ENCODE data around the gene CHST3. TPM values are rescaled to one million over a fixed set of nuclear protein-coding genes. Genes with fewer than 3 reads are reported as not detected.
A peak's percentile ranks its signal among the peaks of the same experiment; 100 is the strongest.

The CHST3 gene
- total RNA-seq, 2 experiments from 2014 or later, result 0.05 TPM; not detected in 1

- CTCF ChIA-PET, result no interaction called here
- peaks cover 25% of the 10 kb centered on the region for H3K4me1 Mint-ChIP-seq
- peaks cover 10% of the 10 kb centered on the region for H3K36me3 Mint-ChIP-seq
- no peak overlapping the region for H3K27ac Mint-ChIP-seq
- DNase-seq (no peak), ATAC-seq (no peak)
- H3K27me3 Mint-ChIP-seq, result peaks cover 64% of the 10 kb centered on the region
- peaks cover 6% of the 10 kb centered on the region for H3K9me3 Mint-ChIP-seq (ENCODE audit: low read depth)
- H3K4me3 Mint-ChIP-seq, result no peak overlapping the region
Measured at GRCh38 chr10:71938211-71938610, 26.0 kb upstream of the CHST3 start.

DNA sequence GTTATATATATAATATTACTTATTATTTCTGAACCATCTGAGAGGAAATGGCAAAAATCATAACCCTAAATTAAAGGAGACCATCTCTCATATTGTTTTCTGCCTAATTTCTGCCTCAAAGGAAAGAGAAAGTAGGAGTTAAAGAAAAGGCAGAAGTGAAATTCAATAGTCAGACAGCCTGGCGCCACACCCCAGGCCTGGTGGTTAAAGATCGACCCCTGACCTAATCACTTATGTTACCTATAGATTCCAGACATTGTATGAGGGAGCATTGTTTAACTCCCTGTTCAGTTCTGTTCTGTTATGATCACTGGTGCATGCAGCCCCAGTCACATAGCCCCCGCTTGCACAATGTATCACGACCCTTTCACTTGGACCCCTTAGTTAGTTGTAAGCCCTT is 24.9 kb upstream of the CHST3 start:
- CTCF ChIA-PET, result no interaction called here

DNA sequence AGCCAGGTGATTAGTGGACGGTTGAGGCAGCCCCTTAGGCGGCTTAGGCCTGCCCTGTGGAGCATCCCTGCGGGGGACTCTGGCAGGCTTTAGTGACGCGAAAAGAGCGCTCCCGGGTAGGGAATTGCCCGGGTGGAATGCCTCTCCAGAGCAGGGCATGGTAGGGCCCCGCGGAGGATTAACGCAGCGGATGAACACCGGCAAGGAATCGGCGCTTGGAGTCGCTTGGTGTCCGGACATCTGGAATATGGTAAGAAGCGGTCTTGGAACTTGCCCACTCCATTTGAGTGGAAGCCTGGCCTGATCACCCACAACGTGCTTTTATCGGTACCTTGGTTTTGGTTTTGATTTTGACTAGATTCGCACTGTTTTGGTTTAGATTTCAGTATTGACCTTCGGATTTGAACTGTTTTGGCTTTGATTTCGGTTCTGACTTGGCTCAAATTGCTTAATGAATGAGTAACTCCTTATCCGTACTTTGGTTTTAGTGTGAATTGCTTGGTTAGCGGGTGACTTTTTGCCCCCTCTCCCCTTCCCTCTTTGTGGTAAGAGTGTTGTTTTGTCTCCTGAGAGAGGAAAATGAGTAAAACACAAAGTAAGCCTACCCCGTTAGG is 24.2 kb upstream of the CHST3 start:
- no peak for DNase-seq
- Mint-ChIP-seq H3K27me3 (peaks cover 54% of the 10 kb centered on the region), H3K36me3 (peaks cover 10% of the 10 kb centered on the region), H3K27ac (peak overlapping the region; percentile 29), H3K4me3 (peak overlapping the region; percentile 22), H3K4me1 (peaks cover 15% of the 10 kb centered on the region), H3K9me3 (ENCODE audit: low read depth) (peaks cover 6% of the 10 kb centered on the region)
- ATAC-seq, result no peak
- CTCF ChIA-PET, result no interaction called here

More for the DNA sequence above, 24.9 kb upstream of the CHST3 start:
- ATAC-seq (no peak), DNase-seq (no peak)
- H3K27ac Mint-ChIP-seq, result no peak overlapping the region
- H3K36me3 Mint-ChIP-seq, result peaks cover 10% of the 10 kb centered on the region
- H3K4me3 Mint-ChIP-seq, result no peak overlapping the region
- H3K27me3 Mint-ChIP-seq, result peaks cover 56% of the 10 kb centered on the region
- H3K9me3 Mint-ChIP-seq (ENCODE audit: low read depth), result peaks cover 6% of the 10 kb centered on the region
- H3K4me1 Mint-ChIP-seq, result peaks cover 17% of the 10 kb centered on the region

DNA sequence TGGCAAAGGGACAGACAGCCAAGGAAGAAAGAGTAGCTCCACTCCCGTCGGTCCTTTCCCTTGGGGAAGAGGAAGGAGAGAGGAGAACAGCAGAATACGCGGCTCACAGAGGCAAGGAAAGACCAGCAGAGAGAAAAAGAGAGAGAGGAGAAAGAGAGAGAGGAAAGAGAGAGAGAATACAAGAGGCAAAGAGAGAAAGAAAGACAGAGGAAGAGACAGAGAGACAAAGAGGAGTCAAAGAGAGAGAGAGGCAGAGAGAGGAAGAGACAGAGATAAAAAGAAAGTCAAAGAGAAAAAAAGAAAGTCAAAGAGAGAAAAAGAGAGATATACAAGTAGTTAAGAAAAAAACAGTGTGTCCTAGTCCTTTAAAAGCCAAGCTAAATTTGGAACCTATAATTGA is 23.4 kb upstream of the CHST3 start:
- CTCF ChIA-PET, result no interaction called here
- ATAC-seq (no peak), DNase-seq (no peak)
- H3K4me3 Mint-ChIP-seq, result no peak overlapping the region
- peaks cover 7% of the 10 kb centered on the region for H3K9me3 Mint-ChIP-seq (ENCODE audit: low read depth)
- peaks cover 11% of the 10 kb centered on the region for H3K36me3 Mint-ChIP-seq
- no peak overlapping the region for H3K27ac Mint-ChIP-seq
- peaks cover 15% of the 10 kb centered on the region for H3K4me1 Mint-ChIP-seq
- peaks cover 50% of the 10 kb centered on the region for H3K27me3 Mint-ChIP-seq

- H3K27ac Mint-ChIP-seq, result no peak overlapping the region
- peaks cover 46% of the 10 kb centered on the region for H3K27me3 Mint-ChIP-seq
- DNase-seq, result no peak
- ATAC-seq, result no peak
- peaks cover 12% of the 10 kb centered on the region for H3K9me3 Mint-ChIP-seq (ENCODE audit: low read depth)
- CTCF ChIA-PET, result no interaction called here
- peaks cover 15% of the 10 kb centered on the region for H3K36me3 Mint-ChIP-seq
- peaks cover 15% of the 10 kb centered on the region for H3K4me1 Mint-ChIP-seq
- H3K4me3 Mint-ChIP-seq, result no peak overlapping the region
Measured at GRCh38 chr10:71941318-71941717, 22.9 kb upstream of the CHST3 start.

- no peak for DNase-seq
- Mint-ChIP-seq H3K4me3 (no peak overlapping the region), H3K36me3 (peaks cover 9% of the 10 kb centered on the region), H3K4me1 (no peaks in the 10 kb centered on the region), H3K27ac (no peak overlapping the region), H3K27me3 (peaks cover 16% of the 10 kb centered on the region), H3K9me3 (ENCODE audit: low read depth) (peaks cover 20% of the 10 kb centered on the region)
- no peak for ATAC-seq
- CTCF ChIA-PET, result interaction anchor here (2.1 kb wide), 1 partner anchor 10 kb away, joined by 12 read pairs; no protein-coding TSS in a partner anchor
Measured at GRCh38 chr10:71945819-71946474, 18.2 kb upstream of the CHST3 start.

DNA sequence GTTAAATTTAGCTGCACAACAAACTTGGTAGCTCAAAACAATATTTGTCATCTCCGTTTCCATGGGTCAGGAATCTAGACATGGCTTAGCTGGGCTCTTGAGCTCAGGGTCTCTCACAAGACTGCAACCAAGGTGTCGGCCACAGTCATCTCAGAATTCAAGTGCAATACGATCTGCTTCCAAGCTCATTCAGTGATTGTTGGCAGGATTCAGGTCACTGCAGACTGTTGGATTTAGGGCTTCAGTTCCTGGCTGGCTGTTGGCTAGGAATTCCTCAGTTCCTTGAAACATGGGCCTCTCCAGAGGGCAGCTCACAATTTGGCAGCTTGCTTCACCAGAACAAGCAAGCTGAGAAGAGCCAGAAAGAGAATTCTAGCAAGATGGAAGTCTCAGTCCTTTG is 17.5 kb upstream of the CHST3 start:
- H3K27ac Mint-ChIP-seq, result no peak overlapping the region
- H3K27me3 Mint-ChIP-seq, result peaks cover 9% of the 10 kb centered on the region
- peaks cover 9% of the 10 kb centered on the region for H3K36me3 Mint-ChIP-seq
- no peaks in the 10 kb centered on the region for H3K4me1 Mint-ChIP-seq
- no peak for DNase-seq
- no peak for ATAC-seq
- H3K9me3 Mint-ChIP-seq (ENCODE audit: low read depth), result peaks cover 18% of the 10 kb centered on the region
- CTCF ChIA-PET, result interaction anchor here (2.1 kb wide), 1 partner anchor 10 kb away, joined by 12 read pairs; no protein-coding TSS in a partner anchor
- H3K4me3 Mint-ChIP-seq, result no peak overlapping the region

DNA sequence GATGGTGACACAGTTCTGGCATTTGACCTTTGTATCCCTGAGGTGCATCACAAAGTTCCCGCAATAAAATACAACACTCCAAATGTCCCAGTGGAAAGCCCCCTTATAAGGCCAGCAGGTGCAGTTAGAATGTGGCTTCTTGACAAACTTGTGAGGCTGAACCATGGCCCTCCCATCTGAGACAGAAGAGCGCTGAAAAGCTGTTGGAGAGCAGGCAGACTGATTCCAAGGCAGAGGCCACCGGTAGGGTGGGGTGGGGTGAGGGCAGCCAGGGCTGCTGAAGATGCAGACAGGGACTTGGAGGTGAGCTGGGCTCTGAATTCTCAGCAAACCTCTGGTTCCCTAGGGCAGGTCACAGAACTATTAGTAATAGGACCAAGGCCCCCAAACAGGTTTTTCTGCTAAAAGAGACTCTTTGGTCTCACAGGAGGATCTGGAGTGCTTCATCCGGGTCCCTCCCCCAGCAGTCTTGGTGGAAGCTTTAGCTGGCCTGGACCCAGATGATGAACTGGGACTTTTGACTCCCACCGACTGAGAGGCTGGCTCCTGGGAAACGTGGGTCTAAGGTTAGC is 15.6 kb upstream of the CHST3 start:
- DNase-seq (no peak), ATAC-seq (no peak)
- no peak overlapping the region for H3K4me3 Mint-ChIP-seq
- H3K27ac Mint-ChIP-seq, result no peak overlapping the region
- H3K9me3 Mint-ChIP-seq (ENCODE audit: low read depth), result peaks cover 18% of the 10 kb centered on the region
- H3K4me1 Mint-ChIP-seq, result no peaks in the 10 kb centered on the region
- H3K36me3 Mint-ChIP-seq, result peaks cover 9% of the 10 kb centered on the region
- CTCF ChIA-PET, result interaction anchor here (0.6 kb wide), 1 partner anchor 117 kb away, joined by 3 read pairs; no protein-coding TSS in a partner anchor
- H3K27me3 Mint-ChIP-seq, result no peaks in the 10 kb centered on the region

DNA sequence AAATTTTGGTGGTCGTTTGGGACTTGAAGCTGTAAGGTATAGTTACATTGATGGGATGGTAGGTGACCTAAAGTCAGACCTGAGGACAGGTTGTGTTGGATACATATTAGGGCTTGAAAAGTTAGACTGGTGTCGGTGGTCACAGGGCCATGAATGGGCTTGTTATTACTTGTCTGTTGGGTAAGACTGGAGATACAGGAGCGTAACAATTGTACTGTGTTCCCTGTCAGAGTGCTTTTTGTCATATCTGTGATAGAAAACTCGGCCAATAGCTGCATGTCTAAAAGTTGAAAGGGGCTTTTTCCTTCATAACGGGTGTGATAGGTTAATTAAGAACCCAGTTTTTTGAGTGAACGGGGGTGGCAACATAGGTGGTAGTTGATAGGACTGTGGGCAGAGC is 13.5 kb upstream of the CHST3 start:
- DNase-seq, result no peak
- CTCF ChIA-PET, result no interaction called here
- no peaks in the 10 kb centered on the region for H3K27me3 Mint-ChIP-seq
- H3K27ac Mint-ChIP-seq, result no peak overlapping the region
- ATAC-seq, result no peak
- peaks cover 21% of the 10 kb centered on the region for H3K9me3 Mint-ChIP-seq (ENCODE audit: low read depth)
- peaks cover 9% of the 10 kb centered on the region for H3K36me3 Mint-ChIP-seq
- H3K4me3 Mint-ChIP-seq, result no peak overlapping the region
- no peaks in the 10 kb centered on the region for H3K4me1 Mint-ChIP-seq

DNA sequence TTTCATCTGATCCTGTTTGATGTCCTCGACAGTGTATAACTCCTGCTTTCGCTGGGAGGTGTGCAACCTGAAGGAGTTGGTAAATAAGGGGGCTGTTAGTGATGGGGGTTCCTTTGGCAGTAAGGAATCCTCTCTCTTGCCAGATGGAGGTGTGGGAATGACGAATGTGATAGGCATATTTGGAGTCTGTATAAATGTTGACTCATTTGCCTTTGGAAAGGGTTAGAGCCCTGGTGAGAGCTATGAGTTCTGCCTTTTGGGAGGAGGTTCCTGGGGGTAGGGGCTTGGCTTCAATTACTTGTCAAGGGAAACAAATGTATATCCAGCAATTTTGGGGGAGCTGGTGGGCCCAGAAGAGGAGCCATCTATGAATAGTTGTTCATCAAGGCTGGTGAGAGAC is 11.4 kb upstream of the CHST3 start:
- CTCF ChIA-PET, result interaction anchor here (6.3 kb wide), 1 partner anchor 96 kb away, joined by 26 read pairs; no protein-coding TSS in a partner anchor

DNA sequence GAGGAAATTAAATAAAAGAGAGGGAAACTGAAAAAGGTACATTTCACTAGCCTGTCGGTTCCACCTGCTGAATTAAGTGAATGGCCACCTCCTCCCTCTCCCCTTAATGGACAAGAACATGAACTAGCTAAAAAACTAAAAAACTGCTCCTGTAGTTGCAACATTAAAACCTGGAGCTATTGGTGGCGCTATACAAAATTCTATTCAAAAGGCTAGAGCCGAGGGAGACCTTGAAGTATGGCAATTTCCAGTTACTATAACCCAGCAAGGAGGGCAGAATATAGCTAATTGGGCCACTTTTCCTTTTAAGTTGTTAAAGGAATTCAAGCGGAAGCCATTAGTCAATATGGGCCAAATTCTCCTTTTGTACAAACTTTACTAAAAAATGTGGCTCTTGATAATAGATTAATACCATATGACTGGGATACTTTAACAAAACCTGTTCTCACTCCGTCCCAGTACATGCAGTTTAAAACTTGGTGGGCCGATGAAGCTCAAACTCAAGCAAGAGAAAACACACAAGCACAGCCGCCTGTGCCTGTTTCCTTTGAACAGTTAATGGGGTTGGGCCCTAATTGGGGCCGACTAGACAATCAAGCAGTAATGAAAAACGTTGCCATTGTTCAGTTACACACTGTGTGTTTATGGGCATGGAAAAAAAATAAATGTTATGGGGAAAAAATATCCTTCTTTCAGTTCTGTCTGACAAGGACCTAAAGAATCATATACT is 6.5 kb upstream of the CHST3 start:
- Mint-ChIP-seq H3K27me3 (peaks cover 48% of the 10 kb centered on the region), H3K27ac (no peak overlapping the region), H3K4me1 (no peaks in the 10 kb centered on the region), H3K9me3 (ENCODE audit: low read depth) (peaks cover 4% of the 10 kb centered on the region), H3K4me3 (no peak overlapping the region), H3K36me3 (no peaks in the 10 kb centered on the region)
- CTCF ChIA-PET, result interaction anchor here (0.8 to 6.3 kb wide), 6 partner anchors 11 to 379 kb away, joined by 3 to 26 read pairs (median 6); no protein-coding TSS in a partner anchor
- DNase-seq, result no peak
- ATAC-seq, result no peak

More for the DNA sequence above, 11.4 kb upstream of the CHST3 start:
- Mint-ChIP-seq H3K9me3 (ENCODE audit: low read depth) (peaks cover 10% of the 10 kb centered on the region), H3K4me3 (no peak overlapping the region), H3K27me3 (peaks cover 3% of the 10 kb centered on the region), H3K27ac (no peak overlapping the region), H3K36me3 (no peaks in the 10 kb centered on the region), H3K4me1 (no peaks in the 10 kb centered on the region)
- no peak for DNase-seq
- ATAC-seq, result no peak

DNA sequence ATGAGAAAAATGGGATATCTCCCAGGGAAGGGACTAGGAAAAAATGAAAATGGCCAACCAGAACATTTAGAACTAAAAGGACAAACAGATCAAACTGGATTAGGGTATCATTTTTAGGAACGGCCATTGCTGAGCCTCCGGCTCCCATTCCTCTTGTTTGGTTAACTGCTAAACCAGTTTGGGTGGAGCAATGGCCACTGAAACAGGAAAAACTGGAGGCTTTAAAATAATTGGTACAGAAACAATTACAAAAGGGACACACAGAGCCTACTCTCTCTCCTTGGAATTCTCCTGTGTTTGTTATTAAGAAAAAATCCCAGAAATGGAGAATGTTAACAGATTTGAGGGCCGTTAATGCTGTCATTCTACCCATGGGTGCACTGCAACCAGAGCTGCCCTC is 4.7 kb upstream of the CHST3 start:
- CTCF ChIA-PET, result no interaction called here
- H3K9me3 Mint-ChIP-seq (ENCODE audit: low read depth), result peaks cover 4% of the 10 kb centered on the region
- ATAC-seq, result no peak
- no peak overlapping the region for H3K27ac Mint-ChIP-seq
- H3K27me3 Mint-ChIP-seq, result peaks cover 58% of the 10 kb centered on the region
- H3K36me3 Mint-ChIP-seq, result no peaks in the 10 kb centered on the region
- H3K4me1 Mint-ChIP-seq, result no peaks in the 10 kb centered on the region
- no peak overlapping the region for H3K4me3 Mint-ChIP-seq
- no peak for DNase-seq

DNA sequence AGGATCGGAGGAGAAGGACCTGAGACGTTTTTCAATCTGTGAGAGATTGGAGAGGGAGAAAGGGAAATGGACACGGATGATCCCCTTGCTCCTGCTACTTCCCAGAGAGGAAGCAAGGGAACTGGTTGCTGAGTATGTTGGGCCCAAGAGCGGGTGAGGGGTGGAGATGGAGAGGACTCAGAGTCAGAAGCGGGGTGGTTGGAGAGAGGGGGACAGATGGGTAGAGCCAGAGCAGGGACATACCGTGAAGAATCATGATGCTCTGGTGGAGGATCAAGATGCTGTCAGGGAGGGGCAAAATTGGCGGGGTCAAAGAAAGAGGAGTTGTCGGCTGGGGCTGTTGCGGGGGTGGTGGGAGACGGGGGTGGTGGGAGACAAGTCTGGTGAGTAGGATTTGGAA is 2.4 kb upstream of the CHST3 start:
- CTCF ChIA-PET, result no interaction called here
- no peak overlapping the region for H3K27ac Mint-ChIP-seq
- H3K27me3 Mint-ChIP-seq, result peaks cover 80% of the 10 kb centered on the region
- no peak overlapping the region for H3K4me3 Mint-ChIP-seq
- no peak for DNase-seq
- no peaks in the 10 kb centered on the region for H3K36me3 Mint-ChIP-seq
- H3K9me3 Mint-ChIP-seq (ENCODE audit: low read depth), result no peaks in the 10 kb centered on the region
- H3K4me1 Mint-ChIP-seq, result peaks cover 4% of the 10 kb centered on the region
- no peak for ATAC-seq
